ENCODE results near the gene CDC37.

CDC37 gene

GRCh38 chr19:10403137-10404021, at the start of gene CDC37:
TSS of gene CDC37 (minus strand) at chr19:10403542. CDS start at chr19:10403479, 63 bp downstream.
- DNase-seq = peak; percentile 96

- no peak for DNase-seq
Measured at GRCh38 chr19:10450853-10451609, 47.7 kb upstream of the CDC37 start.

- DNase-seq = no peak
Measured at GRCh38 chr19:10450191-10450852, 47.0 kb upstream of the CDC37 start.

GRCh38 chr19:10449037-10449436, 45.7 kb upstream of the CDC37 start:
- DNase-seq = no peak

- DNase-seq = no peak
Measured at GRCh38 chr19:10442698-10443097, 39.4 kb upstream of the CDC37 start.

GRCh38 chr19:10439588-10439987, 36.2 kb upstream of the CDC37 start:
- no peak for DNase-seq

- no peak for DNase-seq
Measured at GRCh38 chr19:10433131-10433536, 29.8 kb upstream of the CDC37 start.

- DNase-seq = no peak
Measured at GRCh38 chr19:10432736-10433130, 29.4 kb upstream of the CDC37 start.

GRCh38 chr19:10431943-10432735, 28.8 kb upstream of the CDC37 start:
- no peak for DNase-seq

- DNase-seq = no peak
Measured at GRCh38 chr19:10431254-10431942, 28.1 kb upstream of the CDC37 start.

- peak; percentile 25 for DNase-seq
Measured at GRCh38 chr19:10430505-10431253, 27.3 kb upstream of the CDC37 start.

GRCh38 chr19:10428996-10429381, 25.6 kb upstream of the CDC37 start:
- no peak for DNase-seq

- DNase-seq = no peak
Measured at GRCh38 chr19:10427169-10427568, 23.8 kb upstream of the CDC37 start.

- peak; percentile 80 for DNase-seq
Measured at GRCh38 chr19:10424011-10424637, 20.8 kb upstream of the CDC37 start.

GRCh38 chr19:10422846-10423245, 19.5 kb upstream of the CDC37 start:
- DNase-seq = no peak

- DNase-seq = no peak
Measured at GRCh38 chr19:10422046-10422461, 18.7 kb upstream of the CDC37 start.

GRCh38 chr19:10421240-10422045, 18.1 kb upstream of the CDC37 start:
- no peak for DNase-seq

GRCh38 chr19:10420444-10421239, 17.3 kb upstream of the CDC37 start, which contains the start of gene PDE4A:
TSS of gene PDE4A (plus strand) at chr19:10420538. CDS start at chr19:10420765, 227 bp downstream.
- peak; percentile 58 for DNase-seq
